Left ventricle myocardium inferior (tissue), 1 donor: ENCODE measurements around the gene ICAM2. TPM values are rescaled to one million over a fixed set of nuclear protein-coding genes. Genes with fewer than 3 reads are reported as not detected.

Experiments used
- DNase-seq: peaks from one replicate; pipeline ENCODE4 v3.0.0-alpha.2; 2020
- H3K27ac ChIP-seq: fragments of 200-600 bp; replicated peaks from 2 replicates; pipeline ENCODE4 v1.8.0; 2021
- H3K27me3 ChIP-seq: fragments of 200-600 bp; 2 replicates; pipeline ENCODE4 v1.8.0; 2021; ENCODE audit warnings: low read depth
- H3K36me3 ChIP-seq: fragments of 200-600 bp; 2 replicates; pipeline ENCODE4 v1.8.0; 2021
- H3K4me1 ChIP-seq: fragments of 200-600 bp; 2 replicates; pipeline ENCODE4 v1.8.0; 2021
- H3K4me3 ChIP-seq: fragments of 200-600 bp; 2 replicates; pipeline ENCODE4 v1.8.0; 2021; ENCODE audit warnings: mild to moderate bottlenecking, moderate library complexity
- H3K9me3 ChIP-seq: fragments of 200-600 bp; replicated peaks from 2 replicates; pipeline ENCODE4 v1.8.0; 2021
- CTCF ChIP-seq: fragments of 200-600 bp; IDR thresholded peaks from 2 replicates; pipeline ENCODE4 v1.8.0; 2021; ENCODE audit warnings: antibody characterized with exemption, mild to moderate bottlenecking, borderline replicate concordance
- intact Hi-C: fragments of 100-400 bp; cut with micrococcal nuclease; formaldehyde crosslinking; loops from one replicate; pipeline ENCODE4 v1.11.0; 2022
- total RNA-seq: library from RNA; stranded (reverse); fragmentation: NEBNext Ultra II Directional; extraction: Animal tissue kit (Norgen Biotek cat#: 25700); gene quantifications from one replicate; pipeline ENCODE4 v1.2.1, GENCODE V29; 2021
- donor health status: DM: no; HTN: yes; CAD: no; lungs with severe emphysema.

ICAM2 gene
- total RNA-seq, 1 donor from 2014 or later = 28.2 TPM

GRCh38 chr17:64060331-64060730, 39.9 kb upstream of the ICAM2 start:
- Histone ChIP-seq H3K4me1 (no peaks in the 10 kb centered on the region), H3K27ac (no peak overlapping the region), H3K9me3 (no peaks in the 10 kb centered on the region), H3K36me3 (peaks cover 62% of the 10 kb centered on the region), H3K27me3 (no peaks in the 10 kb centered on the region), H3K4me3 (no peak overlapping the region)
- no peak for DNase-seq
- TF ChIP-seq CTCF = no peak
- intact Hi-C loops = loop anchor here (5.0 kb wide), 1 partner anchor 72 kb away; the partner anchor contains the start of gene ERN1

- Histone ChIP-seq H3K27me3 (no peaks in the 10 kb centered on the region), H3K36me3 (peaks cover 63% of the 10 kb centered on the region), H3K9me3 (no peaks in the 10 kb centered on the region), H3K27ac (no peak overlapping the region), H3K4me3 (no peak overlapping the region), H3K4me1 (no peaks in the 10 kb centered on the region)
- intact Hi-C loops = loop anchor here (5.0 kb wide), 1 partner anchor 73 kb away; the partner anchor contains the start of gene ERN1
- no peak for TF ChIP-seq CTCF
- DNase-seq = no peak
Observed at GRCh38 chr17:64059756-64060155, 39.3 kb upstream of the ICAM2 start.

GRCh38 chr17:64058621-64059020, 38.2 kb upstream of the ICAM2 start:
- intact Hi-C loops = no loop called here
- Histone ChIP-seq H3K36me3 (peaks cover 73% of the 10 kb centered on the region), H3K27ac (no peak overlapping the region), H3K4me1 (no peaks in the 10 kb centered on the region), H3K9me3 (no peaks in the 10 kb centered on the region), H3K27me3 (no peaks in the 10 kb centered on the region), H3K4me3 (no peak overlapping the region)
- DNase-seq = no peak
- TF ChIP-seq CTCF = no peak

- DNase-seq = no peak
- Histone ChIP-seq H3K4me3 (no peak overlapping the region), H3K4me1 (no peaks in the 10 kb centered on the region), H3K9me3 (no peaks in the 10 kb centered on the region), H3K27ac (no peak overlapping the region), H3K27me3 (no peaks in the 10 kb centered on the region), H3K36me3 (peaks cover 79% of the 10 kb centered on the region)
- intact Hi-C loops = no loop called here
- TF ChIP-seq CTCF = no peak
Observed at GRCh38 chr17:64057701-64058263, 37.3 kb upstream of the ICAM2 start.

GRCh38 chr17:64056269-64057005, 36.0 kb upstream of the ICAM2 start:
- H3K27me3 ChIP-seq = no peaks in the 10 kb centered on the region
- no peak for TF ChIP-seq CTCF
- DNase-seq = no peak
- H3K36me3 ChIP-seq = peaks cover 88% of the 10 kb centered on the region
- intact Hi-C loops = no loop called here
- H3K4me3 ChIP-seq = no peak overlapping the region
- no peaks in the 10 kb centered on the region for H3K9me3 ChIP-seq
- H3K4me1 ChIP-seq = no peaks in the 10 kb centered on the region
- no peak overlapping the region for H3K27ac ChIP-seq
